ENCODE measurements around the gene ARHGEF17.

ARHGEF17 gene

GRCh38 chr11:73397468-73398131 is 89.5 kb downstream of the ARHGEF17 start:
- no peaks in the 10 kb centered on the region for H3K4me1 ChIP-seq (ENCODE audit: control insufficient read depth, low read depth, low read length)
- no peaks in the 10 kb centered on the region for H3K36me3 ChIP-seq (ENCODE audit: control insufficient read depth, low read depth, low read length)
- no peaks in the 10 kb centered on the region for H3K9me3 ChIP-seq (ENCODE audit: control insufficient read depth, low read depth, low read length)
- H3K27me3 ChIP-seq (ENCODE audit: control insufficient read depth, insufficient read depth, low read length): no peaks in the 10 kb centered on the region
- H3K4me3 ChIP-seq (ENCODE audit: low read length): no peak overlapping the region
- H3K27ac ChIP-seq (ENCODE audit: low read length): no peak overlapping the region
- no peak overlapping the region for H3K9ac ChIP-seq (ENCODE audit: low read length)

DNA sequence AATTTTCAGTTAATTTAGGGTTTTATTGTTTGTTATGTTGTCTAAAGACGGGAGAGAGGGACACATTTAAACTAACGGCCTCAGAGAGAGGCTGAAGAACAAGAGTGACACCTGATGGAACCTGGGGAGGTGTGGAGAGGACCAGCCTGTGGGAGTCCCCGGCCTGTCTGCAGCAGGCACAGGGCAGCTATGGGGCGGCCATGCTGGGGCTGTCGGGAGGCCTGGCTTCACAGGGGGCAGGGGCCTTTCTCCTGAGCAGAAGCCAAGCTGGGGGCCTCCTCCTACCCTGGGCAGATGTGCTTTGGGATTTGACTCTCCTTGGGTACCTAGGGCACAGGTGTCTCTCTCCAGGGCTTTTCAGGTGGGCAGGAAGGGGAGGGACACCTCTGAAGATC is 90.1 kb downstream of the ARHGEF17 start:
- Histone ChIP-seq H3K27ac (ENCODE audit: low read length) (no peak overlapping the region), H3K9me3 (ENCODE audit: control insufficient read depth, low read depth, low read length) (no peaks in the 10 kb centered on the region), H3K4me1 (ENCODE audit: control insufficient read depth, low read depth, low read length) (peaks cover 4% of the 10 kb centered on the region), H3K36me3 (ENCODE audit: control insufficient read depth, low read depth, low read length) (no peaks in the 10 kb centered on the region), H3K27me3 (ENCODE audit: control insufficient read depth, insufficient read depth, low read length) (no peaks in the 10 kb centered on the region), H3K9ac (ENCODE audit: low read length) (no peak overlapping the region), H3K4me3 (ENCODE audit: low read length) (no peak overlapping the region)

- H3K9ac ChIP-seq (ENCODE audit: low read length): no peak overlapping the region
- H3K4me3 ChIP-seq (ENCODE audit: low read length): no peak overlapping the region
- H3K27me3 ChIP-seq (ENCODE audit: control insufficient read depth, insufficient read depth, low read length): no peaks in the 10 kb centered on the region
- no peak overlapping the region for H3K27ac ChIP-seq (ENCODE audit: low read length)
- H3K9me3 ChIP-seq (ENCODE audit: control insufficient read depth, low read depth, low read length): no peaks in the 10 kb centered on the region
- no peaks in the 10 kb centered on the region for H3K36me3 ChIP-seq (ENCODE audit: control insufficient read depth, low read depth, low read length)
- peaks cover 5% of the 10 kb centered on the region for H3K4me1 ChIP-seq (ENCODE audit: control insufficient read depth, low read depth, low read length)
These were observed 90.6 kb downstream of the ARHGEF17 start for GRCh38 chr11:73398721-73399120.

DNA sequence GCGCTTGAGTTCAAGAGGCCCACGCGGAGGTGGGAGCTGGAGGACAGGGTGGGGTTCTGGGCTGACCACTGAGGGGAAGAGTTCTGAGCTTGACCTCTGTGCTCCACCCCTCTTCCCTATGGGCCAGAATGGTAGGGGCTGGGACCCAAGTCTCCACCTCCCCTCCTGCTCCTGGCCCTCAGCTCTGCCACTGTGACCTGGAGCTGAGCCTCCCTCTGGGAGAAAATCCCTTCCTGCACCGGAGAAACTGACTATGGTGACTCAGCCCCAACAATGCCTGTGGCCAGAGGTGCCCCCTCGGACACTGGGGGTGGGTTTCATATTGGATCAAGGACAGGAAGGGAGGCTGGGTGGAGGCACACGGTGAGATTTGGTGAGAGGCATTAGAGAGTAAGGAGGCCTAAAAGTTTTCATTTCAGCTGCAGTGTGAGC is 91.1 kb downstream of the ARHGEF17 start:
- H3K9ac ChIP-seq (ENCODE audit: low read length): no peak overlapping the region
- no peak overlapping the region for H3K27ac ChIP-seq (ENCODE audit: low read length)
- H3K9me3 ChIP-seq (ENCODE audit: control insufficient read depth, low read depth, low read length): no peaks in the 10 kb centered on the region
- no peak overlapping the region for H3K4me3 ChIP-seq (ENCODE audit: low read length)
- no peaks in the 10 kb centered on the region for H3K27me3 ChIP-seq (ENCODE audit: control insufficient read depth, insufficient read depth, low read length)
- H3K36me3 ChIP-seq (ENCODE audit: control insufficient read depth, low read depth, low read length): no peaks in the 10 kb centered on the region
- H3K4me1 ChIP-seq (ENCODE audit: control insufficient read depth, low read depth, low read length): peaks cover 5% of the 10 kb centered on the region

- Histone ChIP-seq H3K4me1 (ENCODE audit: control insufficient read depth, low read depth, low read length) (peaks cover 5% of the 10 kb centered on the region), H3K27ac (ENCODE audit: low read length) (no peak overlapping the region), H3K36me3 (ENCODE audit: control insufficient read depth, low read depth, low read length) (no peaks in the 10 kb centered on the region), H3K9ac (ENCODE audit: low read length) (no peak overlapping the region), H3K27me3 (ENCODE audit: control insufficient read depth, insufficient read depth, low read length) (no peaks in the 10 kb centered on the region), H3K4me3 (ENCODE audit: low read length) (no peak overlapping the region), H3K9me3 (ENCODE audit: control insufficient read depth, low read depth, low read length) (no peaks in the 10 kb centered on the region)
These were observed 91.6 kb downstream of the ARHGEF17 start for GRCh38 chr11:73399636-73400035.

- H3K27ac ChIP-seq (ENCODE audit: low read length): no peak overlapping the region
- H3K4me3 ChIP-seq (ENCODE audit: low read length): no peak overlapping the region
- H3K9ac ChIP-seq (ENCODE audit: low read length): no peak overlapping the region
- H3K27me3 ChIP-seq (ENCODE audit: control insufficient read depth, insufficient read depth, low read length): no peaks in the 10 kb centered on the region
- H3K9me3 ChIP-seq (ENCODE audit: control insufficient read depth, low read depth, low read length): no peaks in the 10 kb centered on the region
- no peaks in the 10 kb centered on the region for H3K36me3 ChIP-seq (ENCODE audit: control insufficient read depth, low read depth, low read length)
- peaks cover 5% of the 10 kb centered on the region for H3K4me1 ChIP-seq (ENCODE audit: control insufficient read depth, low read depth, low read length)
These were observed 92.2 kb downstream of the ARHGEF17 start for GRCh38 chr11:73400293-73400692.

DNA sequence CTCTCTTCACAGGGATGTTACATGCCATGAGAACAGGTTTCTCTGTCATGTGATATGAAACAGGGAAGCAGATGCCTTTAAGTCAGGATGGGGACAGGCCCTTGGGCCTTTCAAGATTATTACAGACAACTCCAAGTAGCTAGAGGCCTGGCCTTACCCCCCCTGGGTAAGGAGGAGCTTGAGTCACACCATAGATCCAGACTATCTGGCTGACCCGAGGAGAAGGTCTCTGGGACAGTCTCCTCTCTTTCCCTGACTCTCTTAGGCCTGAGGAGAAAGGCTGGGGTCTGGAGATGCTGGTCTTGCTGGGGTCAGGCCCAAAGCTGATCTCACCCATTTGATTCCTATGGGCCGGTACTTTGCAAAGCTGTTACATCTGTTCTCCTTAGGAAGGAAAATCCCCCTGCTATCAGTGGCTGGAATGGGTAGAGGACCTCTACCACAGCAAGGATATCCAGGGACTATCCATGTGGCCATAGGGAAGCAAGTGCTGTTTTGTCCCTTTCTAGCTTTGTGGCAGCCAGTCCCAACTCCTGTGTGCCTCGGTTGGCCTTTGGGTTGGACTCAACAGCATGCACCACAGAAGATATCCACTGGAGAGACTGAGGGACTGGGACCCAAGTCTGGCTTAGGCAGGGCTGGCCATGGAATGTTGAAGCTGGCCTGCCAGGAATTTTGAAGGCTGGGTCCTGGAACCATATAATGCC is 93.3 kb downstream of the ARHGEF17 start:
- H3K36me3 ChIP-seq (ENCODE audit: control insufficient read depth, low read depth, low read length): no peaks in the 10 kb centered on the region
- H3K9me3 ChIP-seq (ENCODE audit: control insufficient read depth, low read depth, low read length): no peaks in the 10 kb centered on the region
- no peak overlapping the region for H3K9ac ChIP-seq (ENCODE audit: low read length)
- H3K27ac ChIP-seq (ENCODE audit: low read length): no peak overlapping the region
- H3K4me3 ChIP-seq (ENCODE audit: low read length): no peak overlapping the region
- no peaks in the 10 kb centered on the region for H3K27me3 ChIP-seq (ENCODE audit: control insufficient read depth, insufficient read depth, low read length)
- H3K4me1 ChIP-seq (ENCODE audit: control insufficient read depth, low read depth, low read length): peaks cover 5% of the 10 kb centered on the region

- H3K27ac ChIP-seq (ENCODE audit: low read length): no peak overlapping the region
These were observed 94.1 kb downstream of the ARHGEF17 start for GRCh38 chr11:73401924-73402833.

DNA sequence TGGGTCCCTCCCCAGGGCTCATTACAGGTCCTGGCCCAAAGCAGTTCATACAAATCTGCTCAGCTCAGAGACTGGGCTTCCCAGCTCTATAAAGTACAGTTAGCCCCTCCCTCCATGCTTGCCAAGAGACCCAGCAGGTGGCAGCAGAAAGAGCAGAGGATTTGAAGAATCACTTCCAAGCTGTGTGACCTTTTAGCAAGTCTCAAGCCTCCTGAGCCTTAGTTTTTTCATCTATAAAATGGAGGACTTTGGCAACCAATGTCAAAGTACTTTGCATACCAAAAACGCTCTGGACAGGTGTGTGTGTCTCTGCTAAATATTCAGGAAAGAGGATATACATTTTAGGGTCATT is 94.7 kb downstream of the ARHGEF17 start:
- no peaks in the 10 kb centered on the region for H3K27me3 ChIP-seq (ENCODE audit: control insufficient read depth, insufficient read depth, low read length)
- peaks cover 5% of the 10 kb centered on the region for H3K4me1 ChIP-seq (ENCODE audit: control insufficient read depth, low read depth, low read length)
- no peak overlapping the region for H3K9ac ChIP-seq (ENCODE audit: low read length)
- no peaks in the 10 kb centered on the region for H3K36me3 ChIP-seq (ENCODE audit: control insufficient read depth, low read depth, low read length)
- no peaks in the 10 kb centered on the region for H3K9me3 ChIP-seq (ENCODE audit: control insufficient read depth, low read depth, low read length)
- H3K27ac ChIP-seq (ENCODE audit: low read length): no peak overlapping the region
- H3K4me3 ChIP-seq (ENCODE audit: low read length): no peak overlapping the region

More at GRCh38 chr11:73401924-73402833, 94.1 kb downstream of the ARHGEF17 start:
- no peaks in the 10 kb centered on the region for H3K27me3 ChIP-seq (ENCODE audit: control insufficient read depth, insufficient read depth, low read length)
- H3K36me3 ChIP-seq (ENCODE audit: control insufficient read depth, low read depth, low read length): no peaks in the 10 kb centered on the region
- H3K4me3 ChIP-seq (ENCODE audit: low read length): no peak overlapping the region
- no peak overlapping the region for H3K9ac ChIP-seq (ENCODE audit: low read length)
- H3K4me1 ChIP-seq (ENCODE audit: control insufficient read depth, low read depth, low read length): peaks cover 5% of the 10 kb centered on the region
- H3K9me3 ChIP-seq (ENCODE audit: control insufficient read depth, low read depth, low read length): no peaks in the 10 kb centered on the region

- H3K4me1 ChIP-seq (ENCODE audit: control insufficient read depth, low read depth, low read length): peaks cover 5% of the 10 kb centered on the region
These were observed 95.5 kb downstream of the ARHGEF17 start for GRCh38 chr11:73403541-73403940.

GRCh38 chr11:73404048-73404447 is 96.0 kb downstream of the ARHGEF17 start:
- H3K9ac ChIP-seq (ENCODE audit: low read length): no peak overlapping the region
- H3K9me3 ChIP-seq (ENCODE audit: control insufficient read depth, low read depth, low read length): no peaks in the 10 kb centered on the region
- H3K36me3 ChIP-seq (ENCODE audit: control insufficient read depth, low read depth, low read length): no peaks in the 10 kb centered on the region
- no peak overlapping the region for H3K27ac ChIP-seq (ENCODE audit: low read length)
- H3K4me3 ChIP-seq (ENCODE audit: low read length): no peak overlapping the region
- H3K4me1 ChIP-seq (ENCODE audit: control insufficient read depth, low read depth, low read length): peaks cover 5% of the 10 kb centered on the region
- H3K27me3 ChIP-seq (ENCODE audit: control insufficient read depth, insufficient read depth, low read length): no peaks in the 10 kb centered on the region

More at GRCh38 chr11:73403541-73403940, 95.5 kb downstream of the ARHGEF17 start:
- no peak overlapping the region for H3K9ac ChIP-seq (ENCODE audit: low read length)
- H3K36me3 ChIP-seq (ENCODE audit: control insufficient read depth, low read depth, low read length): no peaks in the 10 kb centered on the region
- H3K27me3 ChIP-seq (ENCODE audit: control insufficient read depth, insufficient read depth, low read length): no peaks in the 10 kb centered on the region
- H3K27ac ChIP-seq (ENCODE audit: low read length): no peak overlapping the region
- H3K4me3 ChIP-seq (ENCODE audit: low read length): no peak overlapping the region
- H3K9me3 ChIP-seq (ENCODE audit: control insufficient read depth, low read depth, low read length): no peaks in the 10 kb centered on the region
